ENCODE measurements around the gene ANKS1A. TPM values are rescaled to one million over a fixed set of nuclear protein-coding genes. Genes with fewer than 3 reads are reported as not detected.

Gene ANKS1A
- total RNA-seq, 2 donors from 2014 or later = 8.6 to 9.3 TPM

DNA sequence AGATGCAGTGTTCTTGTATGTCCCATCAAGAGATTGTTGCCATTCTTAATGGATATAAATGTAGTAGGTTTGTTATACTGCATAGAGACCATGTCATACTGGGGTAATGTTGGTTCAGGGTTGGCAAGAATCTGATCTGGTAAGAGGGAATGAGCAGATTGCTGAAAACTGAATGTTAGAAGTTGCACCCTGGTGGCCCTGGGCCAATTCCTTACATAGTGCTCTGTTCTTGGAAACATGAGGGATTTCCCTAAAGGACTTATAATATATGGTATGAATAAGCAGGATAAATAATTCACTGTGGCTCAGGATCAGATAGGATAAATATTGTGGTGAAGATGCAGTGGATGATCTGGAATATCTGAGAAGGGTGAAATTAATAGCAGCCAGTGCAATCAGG is 70.2 kb downstream of the ANKS1A start:
- no peaks in the 10 kb centered on the region for H3K36me3 Mint-ChIP-seq
- no peak overlapping the region for H3K27ac Mint-ChIP-seq
- ATAC-seq (no peak), DNase-seq (ENCODE audit: low spot score in 2 of 2) (no peak)
- H3K9me3 Mint-ChIP-seq = no peaks in the 10 kb centered on the region

DNA sequence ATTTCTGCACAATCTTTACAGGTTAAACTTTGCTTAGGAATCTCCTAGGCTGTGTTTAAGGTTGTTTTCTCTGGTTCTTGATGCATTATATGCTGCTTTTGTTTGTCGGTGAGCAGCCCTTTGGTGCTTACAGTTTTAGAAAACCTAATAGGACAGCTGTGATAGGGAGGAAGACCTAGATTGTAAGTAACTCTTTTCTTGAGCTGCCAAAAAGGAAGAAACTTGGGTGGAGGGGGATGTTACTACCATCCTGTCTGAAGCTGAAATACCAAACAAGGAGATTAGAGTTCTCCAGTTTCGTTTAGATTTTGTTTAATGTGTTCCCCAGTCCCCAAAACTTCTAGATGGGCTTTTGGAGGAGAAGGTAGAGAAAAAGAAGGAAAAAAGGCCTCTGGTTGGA is 72.0 kb downstream of the ANKS1A start:
- no peaks in the 10 kb centered on the region for H3K9me3 Mint-ChIP-seq
- H3K27ac Mint-ChIP-seq = no peak overlapping the region
- H3K36me3 Mint-ChIP-seq = no peaks in the 10 kb centered on the region
- no peak for DNase-seq (ENCODE audit: low spot score in 2 of 2)
- ATAC-seq = no peak

DNA sequence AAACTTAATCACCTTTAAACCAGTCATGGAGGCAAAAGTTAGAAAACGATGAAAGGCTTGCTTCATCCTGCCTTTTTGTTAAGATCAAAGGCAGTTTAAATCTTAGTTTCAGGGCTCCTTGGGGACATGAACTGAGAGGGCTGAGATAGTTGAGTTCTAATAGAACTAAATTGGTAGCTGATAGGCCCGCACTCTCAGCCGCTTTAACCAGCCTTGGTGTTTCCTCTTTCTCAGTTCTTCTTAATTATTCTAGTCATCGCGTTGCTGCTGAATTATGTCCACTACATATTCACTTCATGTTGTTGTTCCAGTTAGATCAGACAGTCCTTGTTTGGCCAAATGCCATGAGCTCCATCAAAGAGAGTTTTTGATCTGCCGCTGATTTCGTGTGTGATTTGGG is 72.5 kb downstream of the ANKS1A start:
- H3K9me3 Mint-ChIP-seq = no peaks in the 10 kb centered on the region
- H3K27ac Mint-ChIP-seq = no peak overlapping the region
- H3K36me3 Mint-ChIP-seq = no peaks in the 10 kb centered on the region
- DNase-seq (ENCODE audit: low spot score in 2 of 2) = no peak
- no peak for ATAC-seq

DNA sequence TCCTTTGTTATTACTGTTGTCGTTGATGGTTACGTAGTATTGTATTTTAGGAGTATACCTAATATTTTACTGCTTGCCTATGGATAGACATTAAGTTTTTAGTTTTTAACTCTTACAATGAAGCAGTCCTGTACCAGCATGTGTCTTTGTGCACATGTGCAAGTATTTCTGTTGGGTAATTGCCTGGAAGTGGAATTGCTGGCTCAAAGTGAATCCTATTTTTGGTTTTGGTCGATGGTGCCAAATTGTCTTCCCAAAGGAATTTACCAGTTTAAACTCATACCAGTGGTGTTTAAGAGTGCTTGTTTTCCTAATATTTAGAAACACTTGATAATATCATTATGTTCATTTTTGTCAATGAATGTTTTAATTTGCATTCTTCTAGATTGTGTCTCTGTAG is 75.5 kb downstream of the ANKS1A start:
- no peaks in the 10 kb centered on the region for H3K36me3 Mint-ChIP-seq
- H3K9me3 Mint-ChIP-seq = no peaks in the 10 kb centered on the region
- H3K27ac Mint-ChIP-seq = no peak overlapping the region
- no peak for DNase-seq (ENCODE audit: low spot score in 2 of 2)
- no peak for ATAC-seq

DNA sequence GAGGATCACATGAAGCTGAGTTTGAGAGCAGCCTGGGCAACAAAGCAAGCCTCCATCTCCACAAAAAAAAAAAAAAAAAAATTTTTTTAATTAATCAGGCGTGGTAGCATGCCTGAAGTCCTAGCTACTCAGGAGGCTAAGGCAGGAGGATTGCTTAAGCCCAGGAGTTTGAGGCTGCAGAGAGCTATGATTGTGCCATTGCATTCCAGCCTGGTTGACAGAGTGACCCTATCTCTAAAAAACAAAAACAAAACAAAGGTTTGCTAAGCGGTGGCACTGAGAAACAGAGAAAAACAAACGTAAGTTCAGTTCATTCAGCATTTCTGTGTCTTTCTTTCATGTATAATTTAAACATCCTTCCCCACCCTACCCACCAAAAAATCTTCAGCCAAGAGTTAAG is 78.4 kb downstream of the ANKS1A start:
- Mint-ChIP-seq H3K36me3 (no peaks in the 10 kb centered on the region), H3K9me3 (no peaks in the 10 kb centered on the region), H3K27ac (no peak overlapping the region)
- no peak for ATAC-seq
- no peak for DNase-seq (ENCODE audit: low spot score in 2 of 2)

DNA sequence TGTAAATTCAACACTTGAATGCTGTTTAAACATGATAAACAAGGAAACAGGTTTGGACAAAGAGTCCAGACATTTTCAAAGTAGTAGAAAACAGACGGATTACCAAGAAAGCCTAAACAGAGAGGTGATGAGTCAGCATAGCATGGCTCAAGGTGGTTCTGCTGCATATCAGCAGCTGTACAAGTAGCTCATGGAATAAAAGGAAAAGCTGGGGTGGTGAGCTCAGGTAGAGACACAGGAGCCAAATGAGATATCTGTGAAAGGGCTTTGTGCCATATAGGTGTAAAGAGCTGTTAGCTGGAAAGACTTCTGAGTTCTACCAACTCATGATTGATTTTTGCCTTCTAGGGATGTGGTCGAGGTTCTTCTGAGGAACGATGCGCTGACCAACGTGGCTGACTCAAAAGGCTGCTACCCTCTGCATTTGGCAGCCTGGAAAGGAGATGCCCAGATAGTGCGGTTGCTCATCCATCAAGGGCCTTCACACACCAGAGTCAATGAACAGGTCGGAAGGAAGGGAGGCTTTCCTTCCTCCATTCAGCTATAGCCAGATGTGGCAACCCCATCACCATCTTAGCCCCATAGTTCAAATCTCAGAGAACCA is 80.7 kb downstream of the ANKS1A start:
- ATAC-seq = no peak
- no peaks in the 10 kb centered on the region for H3K9me3 Mint-ChIP-seq
- H3K36me3 Mint-ChIP-seq = no peaks in the 10 kb centered on the region
- H3K27ac Mint-ChIP-seq = no peak overlapping the region
- DNase-seq (ENCODE audit: low spot score in 2 of 2) = no peak

DNA sequence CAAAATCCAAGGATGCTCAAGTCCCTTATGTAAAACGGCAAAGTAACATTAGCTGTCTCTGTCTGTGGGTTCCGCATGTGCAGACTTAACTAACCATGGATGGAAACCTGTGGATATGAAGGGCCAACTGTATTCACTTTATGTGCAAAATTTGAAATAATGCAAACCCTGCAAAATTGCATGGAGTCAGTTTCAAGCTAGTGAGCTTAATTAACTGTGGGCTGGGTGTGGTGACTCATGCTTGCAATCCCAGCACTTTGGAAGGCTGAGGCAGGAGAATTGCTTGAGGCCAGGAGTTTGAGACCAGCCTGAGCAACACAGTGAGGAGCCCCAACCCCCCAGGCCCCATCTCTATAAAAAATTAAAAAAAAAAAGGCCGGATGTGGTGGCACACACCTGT is 81.4 kb downstream of the ANKS1A start:
- no peaks in the 10 kb centered on the region for H3K36me3 Mint-ChIP-seq

DNA sequence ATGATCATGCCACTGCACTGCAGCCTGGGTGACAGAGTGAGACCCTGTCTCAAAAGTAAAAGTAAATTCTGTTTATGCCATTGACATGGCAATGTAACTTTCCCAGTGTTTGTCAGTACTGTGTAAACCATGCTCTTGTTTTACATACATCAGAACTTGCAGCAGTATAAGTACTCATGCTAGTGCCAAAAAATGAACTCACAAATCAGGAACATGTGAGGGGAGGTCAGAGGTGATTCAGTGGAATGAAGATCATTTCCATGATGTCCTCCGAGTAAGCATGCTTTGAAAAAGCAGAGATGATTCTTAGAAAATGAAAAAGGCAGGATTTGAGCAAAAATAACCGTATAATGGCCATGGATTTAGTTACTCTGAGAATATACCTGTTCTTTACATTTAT is 81.9 kb downstream of the ANKS1A start:
- H3K9me3 Mint-ChIP-seq = no peaks in the 10 kb centered on the region
- no peak for ATAC-seq

More for the DNA sequence above, 81.4 kb downstream of the ANKS1A start:
- H3K27ac Mint-ChIP-seq = no peak overlapping the region
- no peaks in the 10 kb centered on the region for H3K9me3 Mint-ChIP-seq
- DNase-seq (ENCODE audit: low spot score in 2 of 2) (no peak), ATAC-seq (no peak)

DNA sequence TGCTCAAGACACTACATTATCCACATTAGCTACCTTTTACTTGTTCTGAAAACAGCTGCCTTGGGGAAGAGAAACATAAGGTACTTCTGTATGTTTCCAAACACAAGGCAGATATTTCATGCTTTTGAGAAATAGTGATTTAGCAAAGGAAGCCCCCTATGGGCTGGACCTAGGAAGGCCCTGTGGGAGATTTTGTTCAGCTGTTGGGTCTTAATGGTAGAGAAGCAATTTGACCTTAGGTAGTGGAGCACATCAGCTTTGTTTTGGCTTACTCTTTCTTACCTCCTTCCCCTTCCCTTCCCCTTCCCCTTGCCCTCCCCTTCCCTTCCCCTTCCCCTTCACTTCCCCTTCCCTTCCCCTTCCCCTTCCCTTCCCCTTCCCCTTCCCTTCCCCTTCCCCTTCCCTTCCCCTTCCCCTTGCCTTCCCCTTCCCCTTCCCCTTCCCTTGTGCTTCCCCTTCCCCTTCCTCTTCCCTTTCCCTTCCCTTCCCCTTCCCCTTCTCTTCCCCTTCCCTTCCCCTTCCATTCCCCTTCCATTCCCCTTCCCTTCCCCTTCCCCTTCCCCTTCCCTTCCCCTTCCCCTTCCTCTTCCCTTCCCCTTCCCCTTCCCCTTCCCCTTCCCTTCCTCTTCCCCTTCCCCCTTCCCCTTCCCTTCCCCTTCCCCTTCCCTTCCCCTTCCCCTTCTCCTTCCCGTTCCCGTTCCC is 84.6 kb downstream of the ANKS1A start:
- Mint-ChIP-seq H3K9me3 (no peaks in the 10 kb centered on the region), H3K27ac (peak overlapping the region in 1 of 2 donors; percentile 34), H3K36me3 (no peaks in the 10 kb centered on the region)
- no peak for ATAC-seq
- no peak for DNase-seq (ENCODE audit: low spot score in 2 of 2)

More for the DNA sequence above, 81.9 kb downstream of the ANKS1A start:
- no peak overlapping the region for H3K27ac Mint-ChIP-seq
- no peak for DNase-seq (ENCODE audit: low spot score in 2 of 2)
- no peaks in the 10 kb centered on the region for H3K36me3 Mint-ChIP-seq

DNA sequence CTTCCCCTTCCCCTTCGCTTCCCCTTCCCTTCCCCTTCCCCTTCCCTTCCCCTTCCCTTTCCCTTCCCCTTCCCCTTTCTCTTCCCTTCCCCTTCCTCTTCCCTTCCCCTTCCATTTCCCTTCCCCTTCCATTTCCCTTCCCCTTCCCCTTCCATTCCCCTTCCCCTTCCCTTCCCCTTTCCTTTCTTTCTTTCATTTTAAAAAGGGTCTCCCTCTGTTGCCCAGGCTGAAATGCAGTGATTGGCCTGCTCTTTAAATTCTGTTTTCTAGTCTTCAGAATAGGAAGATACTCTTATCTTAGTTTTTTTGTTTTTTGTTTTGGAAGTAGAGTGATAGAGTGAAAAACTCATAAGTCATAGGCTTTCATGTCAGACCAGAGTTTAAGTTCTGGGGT is 85.2 kb downstream of the ANKS1A start:
- H3K9me3 Mint-ChIP-seq = no peaks in the 10 kb centered on the region

DNA sequence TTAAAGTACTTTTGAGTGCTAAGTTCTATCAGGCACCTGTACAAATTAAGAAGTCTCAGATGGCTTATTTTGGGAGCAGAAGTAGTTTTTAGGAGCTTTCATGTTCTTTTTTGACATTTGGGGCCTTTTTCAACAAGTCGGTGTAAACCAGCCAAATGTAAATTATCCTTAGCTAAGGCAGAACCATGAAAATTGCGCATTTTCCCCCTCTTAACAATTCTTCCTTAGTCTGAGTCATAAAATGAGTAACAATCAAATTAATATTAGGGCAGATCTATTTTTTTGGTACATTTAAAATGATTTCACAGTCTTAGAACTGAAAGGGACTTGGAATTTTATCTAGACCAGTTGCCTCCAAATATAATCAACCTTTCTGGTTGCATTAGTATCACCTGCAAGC is 87.2 kb downstream of the ANKS1A start:
- no peak overlapping the region for H3K27ac Mint-ChIP-seq
- no peak for ATAC-seq

More for the DNA sequence above, 85.2 kb downstream of the ANKS1A start:
- no peak overlapping the region for H3K27ac Mint-ChIP-seq
- DNase-seq (ENCODE audit: low spot score in 2 of 2) (no peak), ATAC-seq (no peak)
- no peaks in the 10 kb centered on the region for H3K36me3 Mint-ChIP-seq

DNA sequence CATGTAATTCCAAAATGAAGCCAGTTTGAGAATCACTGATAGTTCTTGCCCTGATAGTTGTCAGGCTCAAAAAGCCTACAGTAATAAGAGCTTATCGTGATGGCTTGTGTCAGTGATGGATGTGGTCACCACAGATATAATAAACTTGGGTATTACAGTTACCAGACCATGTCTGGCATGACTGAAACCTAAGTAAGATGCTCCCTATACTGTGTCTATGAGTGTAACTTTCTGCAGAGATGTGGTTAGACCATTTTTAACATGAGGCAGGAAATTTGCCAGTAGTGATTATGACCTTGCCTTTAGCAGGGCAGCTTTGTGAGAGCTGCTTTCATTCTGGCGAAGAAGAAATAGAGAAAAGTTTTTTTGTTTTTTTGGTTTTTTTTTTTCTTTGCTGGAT is 90.2 kb downstream of the ANKS1A start:
- no peaks in the 10 kb centered on the region for H3K36me3 Mint-ChIP-seq
- no peak for DNase-seq (ENCODE audit: low spot score in 2 of 2)
- H3K9me3 Mint-ChIP-seq = no peaks in the 10 kb centered on the region
- ATAC-seq = no peak
- H3K27ac Mint-ChIP-seq = no peak overlapping the region

More for the DNA sequence above, 87.2 kb downstream of the ANKS1A start:
- Mint-ChIP-seq H3K9me3 (no peaks in the 10 kb centered on the region), H3K36me3 (no peaks in the 10 kb centered on the region)
- no peak for DNase-seq (ENCODE audit: low spot score in 2 of 2)

DNA sequence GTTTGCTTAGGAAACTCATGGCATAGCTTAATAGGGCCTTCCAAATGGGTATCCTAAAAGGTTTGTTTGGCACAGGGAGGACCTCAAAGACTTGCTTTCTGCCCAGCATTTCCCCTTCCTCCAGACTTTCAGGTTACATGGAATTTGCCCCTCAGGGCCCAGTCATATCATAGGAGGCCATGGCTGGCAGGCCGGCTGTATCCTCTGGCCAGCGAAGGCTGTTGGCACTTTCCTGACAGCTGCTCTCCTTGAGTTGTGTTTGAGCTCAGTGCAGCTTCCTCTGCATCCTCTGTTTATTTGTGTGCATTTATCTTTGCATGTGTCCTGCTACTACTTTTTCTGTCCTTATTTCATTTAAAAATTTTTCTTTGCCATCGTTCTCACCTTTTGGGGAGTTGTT is 90.9 kb downstream of the ANKS1A start:
- Mint-ChIP-seq H3K27ac (no peak overlapping the region), H3K36me3 (no peaks in the 10 kb centered on the region), H3K9me3 (no peaks in the 10 kb centered on the region)
- no peak for ATAC-seq
- no peak for DNase-seq (ENCODE audit: low spot score in 2 of 2)

DNA sequence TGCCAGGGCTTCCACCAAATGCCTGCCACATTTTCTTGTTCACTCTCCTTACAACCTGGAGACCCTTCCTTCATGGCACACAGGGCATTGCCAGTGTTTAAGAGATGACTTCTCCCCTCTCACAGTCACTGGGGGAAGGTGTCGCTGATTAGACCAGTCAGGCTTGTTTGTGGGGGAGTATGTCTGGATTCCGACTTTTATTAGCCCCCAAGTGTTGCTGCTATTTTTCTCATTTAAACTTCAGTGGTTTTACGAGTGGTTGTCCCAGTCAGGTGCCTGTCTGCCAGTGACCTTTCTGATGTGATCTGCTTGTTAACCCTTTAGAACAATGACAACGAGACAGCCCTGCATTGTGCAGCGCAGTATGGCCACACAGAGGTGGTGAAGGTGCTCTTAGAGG is 92.3 kb downstream of the ANKS1A start:
- Mint-ChIP-seq H3K36me3 (no peaks in the 10 kb centered on the region), H3K27ac (no peak overlapping the region), H3K9me3 (no peaks in the 10 kb centered on the region)
- ATAC-seq (no peak), DNase-seq (ENCODE audit: low spot score in 2 of 2) (no peak)

DNA sequence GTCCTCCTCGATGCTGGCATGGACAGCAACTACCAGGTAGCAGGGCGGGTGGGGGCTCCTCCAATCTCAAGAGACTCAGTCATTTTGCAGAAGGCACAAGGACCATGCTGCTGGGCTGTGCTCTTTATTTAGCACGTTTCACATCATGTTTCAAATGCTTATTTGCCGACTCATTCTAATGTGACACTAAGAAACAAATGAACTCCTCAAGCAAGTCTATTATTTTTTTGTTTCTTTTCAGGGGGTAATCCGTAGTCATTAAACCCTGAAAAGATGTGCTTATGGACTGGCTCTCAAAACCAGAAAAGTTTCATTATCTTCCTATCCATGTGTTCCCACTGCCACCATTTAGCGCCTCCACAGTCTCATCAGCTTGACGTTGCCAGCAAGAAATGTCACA is 92.9 kb downstream of the ANKS1A start:
- H3K9me3 Mint-ChIP-seq = no peaks in the 10 kb centered on the region
- no peak overlapping the region for H3K27ac Mint-ChIP-seq
- ATAC-seq (no peak), DNase-seq (ENCODE audit: low spot score in 2 of 2) (no peak)
- H3K36me3 Mint-ChIP-seq = no peaks in the 10 kb centered on the region

DNA sequence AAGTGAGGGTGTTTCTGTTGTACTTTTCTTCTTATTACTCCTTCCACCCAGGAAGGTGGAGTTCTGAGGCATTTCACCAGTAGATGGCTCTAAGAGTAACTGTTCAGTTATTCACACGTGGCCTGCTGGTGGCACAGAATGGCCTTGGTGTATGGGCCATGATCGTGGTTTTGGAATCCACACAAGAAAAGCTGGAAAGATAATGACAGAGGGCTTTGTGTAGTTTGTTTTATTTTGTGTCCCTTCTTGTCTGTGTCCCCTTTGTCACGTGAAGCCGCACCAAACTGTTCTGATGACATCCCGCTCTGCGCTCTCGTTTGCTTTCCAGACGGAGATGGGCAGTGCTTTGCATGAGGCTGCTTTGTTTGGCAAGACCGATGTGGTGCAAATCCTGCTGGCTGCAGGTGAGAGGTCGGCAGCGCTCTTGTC is 93.4 kb downstream of the ANKS1A start:
- no peak for ATAC-seq
- no peaks in the 10 kb centered on the region for H3K36me3 Mint-ChIP-seq
- DNase-seq (ENCODE audit: low spot score in 2 of 2) = no peak
- no peak overlapping the region for H3K27ac Mint-ChIP-seq
- H3K9me3 Mint-ChIP-seq = no peaks in the 10 kb centered on the region

DNA sequence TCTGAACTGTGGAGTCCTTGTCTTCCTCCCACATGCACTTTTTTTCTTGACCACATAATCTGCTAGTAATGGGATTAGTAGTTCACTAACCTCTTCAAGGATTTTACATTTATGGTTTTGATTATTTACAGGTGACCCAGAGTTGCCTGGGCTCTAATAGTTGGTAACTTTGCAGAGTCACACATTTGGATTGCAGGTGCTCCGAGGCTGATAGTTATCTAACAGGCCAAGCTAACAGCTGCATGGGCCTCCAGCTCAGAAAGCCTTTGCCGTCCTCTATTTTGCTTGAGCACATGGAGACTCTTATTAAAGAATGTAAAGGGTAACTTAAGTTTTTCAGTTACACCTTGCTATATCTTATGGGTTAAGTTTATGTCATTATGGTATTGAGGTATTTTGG is 95.4 kb downstream of the ANKS1A start:
- no peak for ATAC-seq

DNA sequence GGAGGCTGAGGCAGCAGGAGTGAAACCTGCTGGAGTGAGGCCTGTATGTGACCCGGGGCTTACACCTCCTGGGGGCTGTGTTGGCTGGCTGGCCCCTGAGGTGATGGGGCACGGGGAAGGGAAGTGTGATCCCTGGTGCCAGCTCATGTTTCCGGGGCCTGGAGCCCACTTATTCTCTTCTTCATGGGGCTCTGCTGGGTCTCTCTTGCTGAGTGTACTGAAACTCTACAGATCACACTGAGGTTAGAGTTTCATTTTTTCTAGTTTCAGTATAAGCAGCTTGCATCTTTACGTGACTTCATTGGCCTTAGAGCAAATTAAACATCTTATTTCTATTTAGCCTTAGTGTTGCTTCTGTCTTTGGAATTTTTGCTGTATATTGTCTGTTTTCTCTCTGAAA is 96.2 kb downstream of the ANKS1A start:
- peak in 1 of 2 donors; percentile 54 for ATAC-seq
- H3K27ac Mint-ChIP-seq = no peak overlapping the region
- H3K9me3 Mint-ChIP-seq = no peaks in the 10 kb centered on the region
- no peak for DNase-seq (ENCODE audit: low spot score in 2 of 2)
- H3K36me3 Mint-ChIP-seq = no peaks in the 10 kb centered on the region

More for the DNA sequence above, 95.4 kb downstream of the ANKS1A start:
- Mint-ChIP-seq H3K27ac (no peak overlapping the region), H3K36me3 (no peaks in the 10 kb centered on the region), H3K9me3 (no peaks in the 10 kb centered on the region)
- DNase-seq (ENCODE audit: low spot score in 2 of 2) = no peak
